NCI-H345 treated with DMSO at 0.1 percent for 48 hours (cell line): ENCODE data around the gene ELOVL6.
A peak's percentile ranks its signal among the peaks of the same experiment; 100 is the strongest.
"Not testable (repeated sequence)": the region's sequence is repeated elsewhere in the genome, so short reads cannot be mapped to it uniquely, and the experiment has no call there.

ENCODE experiments used
- DNase-seq: peaks from one replicate; lab custom pipeline; 2025; ENCODE audit not compliant: unreplicated experiment; lab: John Stamatoyannopoulos, UW

ELOVL6 gene, protein sequence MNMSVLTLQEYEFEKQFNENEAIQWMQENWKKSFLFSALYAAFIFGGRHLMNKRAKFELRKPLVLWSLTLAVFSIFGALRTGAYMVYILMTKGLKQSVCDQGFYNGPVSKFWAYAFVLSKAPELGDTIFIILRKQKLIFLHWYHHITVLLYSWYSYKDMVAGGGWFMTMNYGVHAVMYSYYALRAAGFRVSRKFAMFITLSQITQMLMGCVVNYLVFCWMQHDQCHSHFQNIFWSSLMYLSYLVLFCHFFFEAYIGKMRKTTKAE

DNA sequence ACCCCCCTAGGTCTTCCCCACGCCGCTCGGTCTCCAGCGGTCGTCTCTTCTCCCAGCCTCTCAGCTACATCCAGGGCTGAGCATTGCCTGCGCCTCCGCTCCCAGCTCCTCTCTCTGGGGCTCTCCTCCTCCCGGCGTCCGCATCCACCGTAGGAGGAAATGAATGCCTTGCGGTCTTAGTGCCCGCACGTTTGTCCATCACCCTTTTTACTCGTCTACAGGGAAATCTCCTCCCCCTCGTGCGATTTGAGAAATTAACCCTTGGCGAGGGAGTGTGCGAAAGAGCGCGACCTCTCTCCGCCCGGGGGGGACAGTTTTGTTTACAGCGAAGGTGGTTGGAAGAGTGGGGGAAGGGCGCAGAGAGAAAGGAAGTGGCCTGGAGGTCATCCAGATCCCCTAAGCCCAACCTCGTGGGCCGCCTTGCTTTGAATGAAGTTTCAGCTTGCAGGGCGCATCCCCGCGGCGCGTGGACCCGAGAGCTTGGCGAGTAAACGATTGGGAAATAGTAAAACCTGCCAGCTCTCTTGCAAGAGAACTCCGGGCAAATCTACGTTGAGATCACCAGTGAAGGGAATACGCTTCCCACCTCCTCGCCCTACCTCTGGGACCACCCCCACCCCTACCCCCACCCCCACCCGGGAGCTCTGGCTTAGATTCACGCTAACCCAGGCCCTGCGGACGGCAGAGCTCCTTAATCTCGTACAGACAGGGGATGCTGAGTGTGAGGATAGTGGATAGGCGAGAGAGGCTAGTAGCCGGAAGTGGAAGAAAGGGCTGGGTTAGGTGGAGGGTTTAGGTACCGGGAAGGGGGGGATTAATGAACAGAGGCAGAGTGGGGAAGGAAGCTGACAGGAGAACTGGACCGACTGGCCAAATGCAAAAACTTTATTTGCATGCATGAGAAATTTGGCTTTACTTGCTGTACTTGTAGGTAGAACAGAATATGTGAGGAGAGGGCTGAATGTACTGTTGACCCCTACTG lies at the start of gene ELOVL6:
Gene ELOVL6, minus strand, starts transcription at position 181 of the 982 bp plus-strand sequence. CDS start 280 bp downstream, outside the sequence.
- peak; percentile 13 for DNase-seq

DNA sequence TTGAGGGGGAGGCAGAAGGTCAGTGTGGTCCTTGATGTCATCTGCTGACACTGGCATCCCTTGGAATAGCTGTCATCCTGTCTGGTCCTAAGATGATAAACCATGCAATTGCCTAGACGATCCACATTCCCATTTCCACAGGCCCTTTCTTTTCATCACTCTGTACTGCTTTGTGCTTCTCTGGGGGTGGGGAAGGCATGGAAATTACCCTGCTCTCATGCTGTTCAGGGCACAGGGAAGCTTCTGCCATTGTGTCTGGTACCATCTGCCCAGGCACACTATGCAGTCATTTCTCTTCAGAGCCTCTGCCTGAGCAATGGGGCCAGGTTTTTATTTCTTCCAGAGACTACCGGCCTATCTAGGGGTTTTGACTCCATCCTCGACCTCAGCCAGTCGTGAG lies 49.7 kb upstream of the ELOVL6 start:
- DNase-seq, result no peak

DNA sequence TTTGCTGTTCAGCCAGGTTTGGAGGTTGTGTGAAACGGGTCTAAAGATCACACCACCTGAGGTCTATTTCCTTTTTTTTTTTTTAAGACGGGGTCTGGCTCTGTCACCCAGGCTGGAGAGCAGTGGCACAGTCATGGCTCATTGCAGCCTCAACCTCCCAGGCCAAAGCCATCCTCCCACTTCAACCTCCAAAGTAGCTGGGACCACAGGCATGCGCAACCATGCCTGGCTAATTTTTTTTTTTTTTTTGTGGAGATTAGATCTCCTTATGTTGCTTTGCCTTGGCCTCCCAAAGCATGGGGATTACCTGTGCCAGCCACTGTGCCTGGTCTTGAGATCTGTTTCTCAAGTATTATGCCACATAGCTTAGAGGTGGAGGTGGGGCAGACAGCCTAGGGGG lies 49.2 kb upstream of the ELOVL6 start:
- no peak for DNase-seq

DNA sequence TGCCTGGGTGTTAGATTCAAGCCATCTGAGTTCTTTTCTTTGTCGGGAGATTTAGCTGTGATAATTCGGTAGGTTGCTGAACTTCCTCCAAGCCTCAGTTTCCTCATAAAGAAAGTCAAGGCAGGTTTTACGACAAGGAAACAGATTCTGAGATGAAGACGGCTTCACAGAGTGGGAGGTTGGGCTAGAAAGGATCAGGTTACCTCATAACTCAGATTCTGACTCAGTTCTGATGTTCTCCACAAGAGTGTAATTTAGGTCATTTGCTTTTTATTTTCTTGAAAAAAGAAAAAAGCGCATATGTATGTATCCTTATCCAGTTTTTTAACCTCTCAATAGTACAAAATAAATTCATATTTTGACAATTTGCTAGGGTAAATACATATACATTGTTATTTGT lies 47.2 kb upstream of the ELOVL6 start:
- no peak for DNase-seq

DNA sequence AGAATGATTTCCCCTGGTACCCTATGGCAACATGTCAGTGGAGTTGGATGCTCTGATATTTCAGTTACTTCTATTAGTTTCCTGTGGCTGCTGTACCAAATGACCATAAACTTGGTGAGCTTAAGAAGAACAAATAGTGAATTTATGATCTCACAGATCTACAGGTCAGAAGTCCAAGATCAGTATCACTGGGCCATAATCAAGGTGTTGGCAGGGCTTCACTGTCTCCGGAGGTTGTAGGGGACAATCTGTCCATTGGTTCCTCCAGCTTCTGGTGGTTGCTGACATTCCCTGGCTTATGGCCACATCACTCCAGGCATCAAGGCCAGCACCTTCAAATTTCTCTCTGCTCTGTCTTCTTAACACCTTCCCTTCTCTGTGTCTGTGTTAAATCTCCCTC lies 37.9 kb upstream of the ELOVL6 start:
- no peak for DNase-seq

DNA sequence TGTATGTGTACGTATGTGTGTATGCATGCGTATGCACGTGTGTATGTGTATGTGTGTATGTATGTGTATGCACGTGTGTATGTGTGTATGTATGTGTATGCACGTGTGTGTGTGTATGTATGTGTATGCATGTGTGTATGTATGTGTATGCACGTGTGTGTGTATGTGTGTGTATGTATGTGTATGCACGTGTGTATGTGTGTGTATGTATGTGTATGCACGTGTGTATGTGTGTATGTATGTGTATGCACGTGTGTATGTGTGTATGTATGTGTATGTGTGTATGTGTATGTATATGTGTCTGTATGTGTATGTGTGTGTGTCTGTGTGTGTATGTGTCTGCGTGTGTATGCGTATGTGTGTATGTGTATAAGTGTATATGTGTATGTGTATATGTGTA lies 35.2 kb upstream of the ELOVL6 start:
- not testable (repeated sequence) for DNase-seq

DNA sequence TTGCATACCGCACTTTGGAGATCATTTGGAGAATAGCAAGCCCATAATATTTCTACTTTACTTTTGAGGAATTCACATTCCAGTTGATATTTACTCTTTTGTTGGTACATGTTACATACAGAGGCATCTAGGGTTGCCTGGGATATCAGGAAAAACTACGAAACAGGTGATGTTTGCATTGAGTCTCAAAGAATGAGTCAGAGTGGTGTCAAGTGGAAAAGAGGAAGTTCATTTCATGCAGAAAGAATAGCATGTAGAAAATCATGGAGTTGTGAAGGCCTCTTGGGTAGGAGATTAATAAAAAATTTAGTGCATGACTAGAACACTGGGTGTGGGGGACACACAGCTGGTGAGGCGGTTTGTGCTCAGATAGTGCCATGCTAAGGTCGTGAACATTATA lies 33.5 kb upstream of the ELOVL6 start:
- DNase-seq, result no peak

DNA sequence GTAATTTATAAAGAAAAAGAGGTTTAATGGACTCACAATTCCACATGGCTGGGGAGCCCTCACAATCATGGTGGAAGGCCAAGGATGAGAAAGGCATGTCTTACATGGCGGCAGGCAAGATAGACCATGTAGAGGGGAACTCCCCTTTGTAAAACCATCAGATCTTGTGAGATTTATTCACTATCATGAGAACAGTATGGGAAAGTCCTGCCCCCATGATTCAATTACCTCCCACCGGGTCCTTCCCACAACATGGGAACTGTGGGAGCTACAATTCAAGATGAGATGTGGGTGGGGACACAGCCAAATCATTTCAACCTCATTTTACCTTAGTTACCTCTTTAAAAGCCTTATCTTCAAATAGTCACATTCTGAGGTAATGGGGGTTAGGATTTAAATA lies 30.9 kb upstream of the ELOVL6 start:
- DNase-seq, result no peak

DNA sequence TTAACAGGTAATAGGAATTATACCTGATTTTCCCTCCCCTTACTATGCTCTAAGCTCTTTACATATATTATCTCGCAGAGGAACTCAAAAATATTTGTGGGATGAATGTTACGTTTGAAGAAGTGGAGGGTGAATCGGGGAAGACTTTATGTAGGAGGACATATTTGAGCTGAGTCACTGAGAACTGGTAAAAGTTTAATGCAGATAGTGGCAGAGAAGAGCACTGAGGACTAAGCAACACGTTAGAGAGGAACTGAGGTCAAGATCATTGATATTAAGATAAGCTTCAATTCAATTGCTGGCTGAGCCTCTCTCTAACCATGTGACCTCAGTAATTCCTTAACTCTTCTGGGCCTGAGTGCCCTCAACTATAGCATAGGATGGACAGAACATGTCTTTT lies 26.4 kb upstream of the ELOVL6 start:
- no peak for DNase-seq

DNA sequence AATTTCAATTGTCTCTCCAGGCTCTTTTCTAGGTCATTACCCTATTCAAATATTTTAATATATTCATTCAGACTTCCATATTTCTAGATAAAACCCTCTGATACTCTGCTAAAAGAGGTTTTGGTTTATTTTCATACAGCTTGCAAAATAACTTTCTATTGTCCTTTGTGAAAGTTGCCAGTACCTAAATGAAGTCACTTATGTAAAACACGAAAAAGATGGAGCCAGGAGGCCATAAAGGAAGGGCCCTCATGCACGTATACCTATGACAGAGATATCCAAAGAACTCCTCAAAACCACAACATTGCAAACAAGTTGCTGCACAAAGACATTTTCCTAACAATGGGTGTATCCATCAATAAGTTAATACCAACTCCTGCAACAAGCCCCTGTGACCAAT lies 25.7 kb upstream of the ELOVL6 start:
- no peak for DNase-seq

DNA sequence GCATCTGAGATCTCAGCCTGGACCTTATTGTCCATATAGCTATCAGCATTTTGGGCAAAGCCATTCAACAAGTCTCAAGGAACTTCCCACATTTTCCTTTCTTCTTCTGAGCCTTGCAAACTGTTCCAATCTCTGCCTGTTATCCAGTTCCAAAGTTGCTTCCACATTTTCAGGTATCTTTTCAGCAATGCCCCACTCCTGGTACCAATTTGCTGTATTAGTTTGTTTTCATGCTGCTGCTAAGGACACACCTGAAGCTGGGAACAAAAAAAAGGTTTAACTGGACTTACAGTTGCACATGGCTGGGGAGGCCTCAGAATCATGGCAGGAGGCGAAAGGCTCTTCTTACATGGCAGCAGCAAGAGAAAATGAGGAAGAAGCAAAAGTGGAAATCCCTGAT lies 20.5 kb upstream of the ELOVL6 start:
- DNase-seq, result not testable (repeated sequence)

DNA sequence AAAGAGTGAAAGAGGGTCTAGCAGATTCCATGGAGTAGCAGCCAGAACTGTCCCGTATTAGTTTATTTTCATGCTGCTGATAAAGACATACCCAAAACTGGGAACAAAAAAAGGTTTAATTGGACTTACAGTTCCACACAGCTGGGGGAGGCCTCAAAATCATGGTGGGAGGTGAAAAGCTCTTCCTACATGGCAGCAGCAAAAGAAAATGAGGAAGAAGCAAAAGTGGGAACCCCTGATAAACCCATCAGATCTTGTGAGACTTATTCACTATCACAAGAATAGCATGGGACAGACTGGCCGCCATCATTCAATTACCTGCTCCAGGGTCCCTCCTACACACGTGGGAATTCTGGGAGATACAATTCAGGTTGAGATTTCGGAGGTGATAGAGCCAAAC lies 18.8 kb upstream of the ELOVL6 start:
- not testable (repeated sequence) for DNase-seq

DNA sequence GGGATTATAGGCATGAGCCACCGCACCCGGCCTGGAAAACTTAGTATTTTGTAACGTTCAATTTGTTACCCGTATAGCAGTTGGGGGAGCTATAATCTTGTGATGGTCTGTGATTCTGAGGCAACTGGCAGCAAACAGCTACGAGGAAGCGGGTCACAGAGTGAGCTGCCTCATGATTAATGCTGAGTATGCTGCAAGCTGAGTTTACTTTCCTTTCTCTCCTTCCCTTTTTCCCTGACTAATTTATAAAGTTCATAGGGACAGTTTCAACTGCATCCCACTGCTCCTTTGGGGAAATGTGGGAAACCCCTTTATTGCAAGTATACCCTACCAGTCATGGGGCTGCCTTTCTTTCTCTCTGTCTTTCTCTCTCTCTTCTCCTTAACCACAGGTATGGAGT lies 17.7 kb upstream of the ELOVL6 start:
- no peak for DNase-seq

DNA sequence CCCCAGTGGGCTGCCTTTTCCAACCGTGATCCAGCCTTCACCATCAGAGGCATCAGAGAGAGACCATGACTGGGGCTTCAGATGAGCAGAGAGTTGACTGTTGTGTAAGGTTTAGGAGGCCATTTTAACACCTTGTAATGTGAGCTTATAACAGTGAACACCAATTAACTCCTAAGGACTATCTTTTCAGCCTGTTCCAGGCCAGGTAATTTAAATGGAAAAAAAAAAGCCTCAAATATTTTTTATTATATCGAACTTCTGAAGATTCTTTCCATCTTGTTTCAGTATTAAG lies 13.3 kb upstream of the ELOVL6 start:
- no peak for DNase-seq

DNA sequence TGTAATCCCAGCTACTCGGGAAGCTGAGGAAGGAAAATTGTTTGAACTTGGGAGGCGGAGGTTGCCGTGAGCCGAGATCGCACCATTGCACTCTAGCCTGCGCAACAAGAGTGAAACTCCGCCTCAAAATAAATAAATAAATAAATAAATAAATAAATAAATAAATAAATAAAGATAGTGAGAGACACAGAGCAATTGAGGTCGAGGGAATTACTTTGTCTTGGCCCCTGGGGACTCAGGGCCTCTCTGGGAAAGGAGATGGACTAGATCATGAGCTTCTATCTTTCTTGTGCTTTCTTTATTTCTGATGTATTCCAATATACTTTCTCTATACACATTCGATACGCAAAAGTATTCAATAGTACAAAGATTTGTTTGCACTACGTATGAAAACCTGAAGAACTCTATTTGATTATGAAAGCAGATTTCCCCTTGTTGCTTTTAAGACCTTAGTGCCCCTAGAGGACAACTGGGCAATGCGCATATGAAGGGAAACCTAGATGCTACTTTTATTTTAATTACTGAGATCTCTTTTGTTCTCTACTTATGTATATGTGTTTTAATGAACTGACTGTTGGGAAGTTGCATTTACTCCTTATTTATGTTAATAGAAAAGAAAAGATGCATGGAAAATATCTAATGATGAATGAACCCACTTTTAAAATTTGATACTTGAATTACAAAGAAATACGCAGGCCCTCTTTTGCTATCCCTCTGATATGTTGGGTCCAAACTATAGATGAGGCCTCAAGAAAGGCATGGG lies 12.8 kb upstream of the ELOVL6 start:
- no peak for DNase-seq

DNA sequence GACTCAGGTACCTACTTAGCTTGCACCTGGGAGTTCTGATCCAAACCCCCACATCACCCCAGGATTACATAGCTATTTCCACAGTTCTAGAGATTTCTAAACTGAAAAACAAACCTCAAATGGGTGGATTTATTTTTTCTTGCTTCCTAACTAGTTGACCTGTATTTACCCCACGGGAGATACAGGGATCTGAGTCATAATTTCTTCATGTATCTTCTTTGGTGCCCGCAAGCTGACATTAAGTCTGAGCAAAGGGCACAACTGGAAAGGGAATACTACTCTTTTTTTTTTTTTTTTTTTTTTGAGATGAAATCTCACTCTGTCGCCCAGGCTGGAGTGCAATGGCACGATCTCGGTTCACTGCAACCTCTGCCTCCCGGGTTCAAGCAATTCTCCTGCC lies 10.0 kb upstream of the ELOVL6 start:
- no peak for DNase-seq

DNA sequence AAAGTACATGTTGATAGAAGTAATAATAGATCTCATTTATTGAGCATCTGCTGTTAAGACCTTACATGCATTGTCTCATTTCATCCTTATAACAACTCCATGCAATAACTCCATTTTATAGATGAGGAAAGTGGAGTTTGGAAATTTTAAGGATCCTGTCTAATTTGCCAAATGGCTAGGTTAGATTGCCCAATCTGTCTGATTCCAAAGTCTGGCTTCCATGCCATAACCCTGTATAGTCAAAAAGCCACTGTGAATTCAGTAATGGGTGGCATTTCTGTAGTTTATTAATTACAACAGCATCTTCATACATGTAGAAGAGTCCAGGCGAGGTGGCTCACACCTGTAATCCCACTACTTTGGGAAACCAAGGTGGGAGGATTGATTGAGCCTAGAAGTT lies 8.8 kb upstream of the ELOVL6 start:
- DNase-seq, result no peak

DNA sequence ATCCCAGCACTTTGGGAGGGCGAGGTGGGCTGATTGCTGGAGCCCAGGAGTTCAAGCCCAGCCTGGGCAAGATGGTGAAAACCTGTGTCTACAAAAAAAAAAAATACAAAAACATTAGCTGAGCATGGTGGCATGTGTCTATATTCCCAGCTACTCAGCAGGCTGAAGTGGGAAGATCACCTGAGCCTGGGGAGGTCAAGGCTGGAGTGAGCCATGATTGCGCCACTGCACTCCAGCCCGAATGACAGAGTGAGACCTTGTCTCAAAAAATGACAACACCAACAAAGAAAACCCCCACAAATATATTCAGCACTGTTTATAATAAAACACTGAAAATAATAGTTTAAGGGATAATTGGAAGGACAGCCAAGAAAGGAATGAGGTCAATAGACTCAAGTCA lies 3.6 kb upstream of the ELOVL6 start:
- DNase-seq, result no peak

DNA sequence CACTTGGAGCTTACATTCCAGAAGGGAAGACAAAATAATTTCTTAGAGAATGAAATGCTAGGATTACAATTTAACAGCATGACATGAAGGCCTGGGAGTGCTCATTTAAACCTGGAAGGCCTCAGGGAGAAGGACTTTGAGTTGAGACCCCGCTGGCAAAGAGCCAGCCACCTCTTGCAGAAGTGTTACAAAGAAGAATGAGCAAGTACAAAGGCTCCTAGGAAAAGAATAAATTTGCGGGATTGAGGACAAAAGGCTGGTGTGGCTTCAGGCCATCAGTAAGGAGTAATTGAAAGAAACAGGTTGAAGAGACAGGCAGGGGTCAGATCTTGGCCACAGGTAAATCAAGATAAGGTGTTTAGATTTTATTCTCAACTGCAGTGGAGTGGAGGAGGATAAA lies 3.1 kb upstream of the ELOVL6 start:
- DNase-seq, result no peak

DNA sequence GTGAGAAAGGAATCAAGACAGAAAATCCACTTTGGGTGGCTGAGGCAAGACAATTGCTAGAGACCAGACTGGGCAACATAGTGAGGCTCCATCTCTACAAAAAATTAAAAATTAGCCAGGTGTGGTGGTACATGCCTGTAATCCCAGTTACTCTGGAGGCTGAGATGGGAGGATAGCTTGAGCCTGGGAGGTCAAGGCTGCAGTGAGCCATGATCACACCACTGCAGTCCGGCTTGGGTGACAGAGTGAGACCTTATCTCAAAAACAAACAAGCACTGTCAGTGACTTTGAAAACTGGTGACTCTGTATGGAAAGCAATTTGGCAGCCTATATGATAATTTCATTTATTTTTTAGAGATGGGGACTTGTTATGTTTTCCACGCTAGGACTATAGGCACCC lies 2.3 kb upstream of the ELOVL6 start:
- DNase-seq, result no peak

DNA sequence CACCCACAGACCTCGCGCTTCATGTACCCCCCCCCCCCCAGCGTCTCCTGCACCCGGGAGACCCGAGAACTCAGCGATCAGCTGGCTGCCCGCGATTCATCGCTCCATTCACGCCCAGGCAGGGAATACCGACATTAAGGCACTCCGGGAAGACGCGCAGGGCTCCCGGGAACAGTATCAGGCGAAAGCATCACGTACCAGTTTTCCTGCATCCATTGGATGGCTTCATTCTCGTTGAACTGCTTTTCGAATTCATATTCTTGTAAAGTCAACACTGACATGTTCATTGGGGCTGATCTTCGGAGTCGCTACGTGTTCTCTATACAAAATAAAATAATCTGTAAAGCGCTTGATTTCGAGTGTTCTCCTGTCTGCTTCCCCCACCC lies 373 bp downstream of the ELOVL6 start:
- DNase-seq, result no peak

DNA sequence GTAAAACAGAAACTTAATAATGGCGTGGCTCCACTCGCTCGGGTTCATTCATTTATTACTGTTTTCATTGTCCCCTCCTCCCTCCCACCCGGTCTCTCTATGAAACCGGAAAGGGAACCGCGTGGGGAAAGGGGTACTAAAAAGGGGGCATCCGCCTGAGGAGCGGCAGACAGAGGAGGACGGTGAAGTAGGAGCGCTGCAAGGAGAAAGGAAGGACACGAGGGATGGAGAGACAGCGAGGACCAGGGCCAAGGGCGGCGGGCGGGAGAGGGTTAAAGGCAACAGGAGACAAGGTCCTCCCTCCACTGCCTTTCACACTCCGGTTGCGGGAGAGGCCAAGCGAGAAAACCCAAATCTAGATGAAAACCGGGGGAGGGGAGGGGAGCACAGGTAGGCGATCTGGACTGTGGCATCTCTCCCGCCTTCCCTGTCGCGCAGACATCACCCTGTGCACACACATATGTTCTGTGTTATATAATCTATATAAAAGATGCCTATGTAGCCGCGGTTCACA lies 829 bp downstream of the ELOVL6 start:
- DNase-seq, result peak; percentile 24
